HG03521 (cell line): ENCODE results near the gene PRM1.
"Not testable (repeated sequence)": the region's sequence is repeated elsewhere in the genome, so short reads cannot be mapped to it uniquely, and the experiment has no call there.

Source experiments
- ATAC-seq: cut with Tn5 transposase; IDR thresholded peaks from one replicate; pipeline ENCODE4 v1.9.1; 2021; ENCODE audit warnings: mild to moderate bottlenecking, moderate library complexity; ENCODE audit not compliant: unreplicated experiment

PRM1 gene

DNA sequence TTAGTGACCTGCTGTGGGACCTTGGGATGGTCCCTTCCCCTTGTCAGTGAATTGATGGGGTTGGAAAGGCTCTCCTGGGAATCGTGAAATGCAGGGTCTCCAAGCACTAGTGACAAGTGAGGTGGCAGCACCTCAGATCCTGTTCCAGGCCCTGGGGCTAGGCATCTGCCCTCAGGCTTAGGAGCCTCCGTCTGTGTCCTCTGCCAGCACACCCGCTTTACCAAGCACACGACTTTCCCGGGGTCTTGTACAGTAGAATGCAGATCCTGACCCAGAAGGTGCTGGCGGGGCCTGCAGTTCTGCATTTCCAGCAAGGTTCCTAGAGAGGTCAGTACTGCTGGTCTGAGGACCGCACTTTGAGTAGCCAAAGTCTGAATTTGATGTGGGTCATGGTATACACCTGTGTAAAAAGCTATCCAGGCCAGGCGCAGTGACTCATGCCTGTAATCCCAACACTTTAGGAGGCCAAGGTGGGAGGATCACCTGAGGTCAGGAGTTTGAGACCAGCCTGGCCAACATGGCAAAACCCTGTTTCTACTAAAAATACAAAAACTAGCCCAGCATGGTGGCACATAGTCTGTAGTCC is 33.3 kb upstream of the PRM1 start:
- no peak for ATAC-seq

GRCh38 chr16:11313493-11314308 is 32.6 kb upstream of the PRM1 start:
- no peak for ATAC-seq

GRCh38 chr16:11312718-11313492 is 31.8 kb upstream of the PRM1 start:
- no peak for ATAC-seq

DNA sequence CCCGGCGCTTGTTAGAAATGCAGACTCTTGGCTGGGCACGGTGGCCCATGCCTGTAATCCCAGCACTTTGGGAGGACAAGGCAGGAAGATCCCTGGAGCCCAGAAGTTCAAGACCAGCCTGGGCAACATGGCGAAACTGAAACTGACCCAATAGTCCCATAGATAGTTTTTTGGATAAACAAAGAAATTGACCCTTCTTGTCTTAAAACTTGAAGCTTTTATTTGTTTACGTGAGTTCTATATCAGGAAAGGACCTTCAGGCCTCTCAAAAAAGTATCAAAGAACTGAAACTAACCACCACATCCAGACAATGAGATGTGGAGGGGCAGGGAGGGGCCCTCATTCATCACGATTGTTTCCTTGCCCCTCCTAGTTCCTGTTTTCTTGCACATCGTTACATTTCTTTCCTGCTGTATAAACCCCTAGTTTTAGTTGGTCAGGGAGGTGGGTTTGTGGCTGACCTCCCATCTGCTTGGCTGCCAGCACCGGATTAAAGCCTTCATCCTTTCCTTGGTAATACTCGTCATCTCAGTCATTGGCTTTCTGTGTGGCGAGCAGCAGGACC is 29.9 kb upstream of the PRM1 start:
- ATAC-seq: peak; percentile 37

DNA sequence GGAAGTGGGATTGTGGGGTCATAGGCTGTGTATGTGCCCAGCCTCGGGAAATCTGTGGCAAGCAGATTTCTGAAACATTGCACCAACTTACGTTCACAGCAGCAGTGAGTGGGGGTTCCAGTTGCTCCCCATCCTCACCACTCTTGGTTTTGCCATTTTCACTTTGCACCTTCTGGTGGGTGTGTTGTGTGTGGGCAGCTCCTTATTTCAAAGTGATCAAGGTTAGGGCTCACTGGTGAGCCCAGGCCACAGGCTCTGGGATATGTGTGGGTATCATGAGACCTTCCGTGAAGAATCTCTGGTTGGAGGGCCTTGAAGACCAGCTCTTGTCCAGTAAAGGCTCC is 29.5 kb upstream of the PRM1 start:
- peak; percentile 0 for ATAC-seq

DNA sequence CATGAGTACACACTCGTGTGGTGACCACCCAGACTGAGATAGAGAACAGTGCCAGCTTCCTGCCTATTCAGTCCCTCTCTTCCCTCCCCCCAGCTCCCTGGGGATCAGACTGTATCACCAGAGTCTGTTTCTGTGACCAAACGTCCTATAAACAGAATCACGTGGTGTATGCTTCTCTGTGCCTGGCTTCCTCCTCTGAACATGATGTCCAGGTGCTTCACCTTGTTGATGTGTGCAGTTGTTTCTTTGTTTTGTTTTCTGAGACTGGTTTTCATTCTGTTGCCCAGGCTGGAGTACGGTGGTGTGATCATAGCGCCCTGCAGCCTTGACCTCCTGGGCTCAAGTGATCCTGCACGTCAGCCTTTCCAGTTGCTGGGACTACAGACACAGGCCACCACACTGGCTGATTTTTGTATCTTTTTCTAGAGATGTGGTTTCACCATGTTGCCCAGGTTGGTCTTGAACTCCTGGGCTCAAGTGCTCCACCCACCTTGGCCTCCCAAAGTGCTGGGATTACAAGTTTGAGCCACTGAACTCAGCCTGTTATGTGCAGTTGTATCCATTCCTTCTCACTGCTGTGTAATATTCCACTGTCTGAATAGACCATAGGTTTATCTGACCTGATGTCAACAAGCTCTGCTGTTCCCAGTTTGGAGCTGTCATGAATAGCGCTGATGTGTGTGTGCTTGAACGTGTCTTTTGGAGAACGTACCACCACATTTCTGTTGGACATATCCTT is 28.9 kb upstream of the PRM1 start:
- peak; percentile 41 for ATAC-seq

DNA sequence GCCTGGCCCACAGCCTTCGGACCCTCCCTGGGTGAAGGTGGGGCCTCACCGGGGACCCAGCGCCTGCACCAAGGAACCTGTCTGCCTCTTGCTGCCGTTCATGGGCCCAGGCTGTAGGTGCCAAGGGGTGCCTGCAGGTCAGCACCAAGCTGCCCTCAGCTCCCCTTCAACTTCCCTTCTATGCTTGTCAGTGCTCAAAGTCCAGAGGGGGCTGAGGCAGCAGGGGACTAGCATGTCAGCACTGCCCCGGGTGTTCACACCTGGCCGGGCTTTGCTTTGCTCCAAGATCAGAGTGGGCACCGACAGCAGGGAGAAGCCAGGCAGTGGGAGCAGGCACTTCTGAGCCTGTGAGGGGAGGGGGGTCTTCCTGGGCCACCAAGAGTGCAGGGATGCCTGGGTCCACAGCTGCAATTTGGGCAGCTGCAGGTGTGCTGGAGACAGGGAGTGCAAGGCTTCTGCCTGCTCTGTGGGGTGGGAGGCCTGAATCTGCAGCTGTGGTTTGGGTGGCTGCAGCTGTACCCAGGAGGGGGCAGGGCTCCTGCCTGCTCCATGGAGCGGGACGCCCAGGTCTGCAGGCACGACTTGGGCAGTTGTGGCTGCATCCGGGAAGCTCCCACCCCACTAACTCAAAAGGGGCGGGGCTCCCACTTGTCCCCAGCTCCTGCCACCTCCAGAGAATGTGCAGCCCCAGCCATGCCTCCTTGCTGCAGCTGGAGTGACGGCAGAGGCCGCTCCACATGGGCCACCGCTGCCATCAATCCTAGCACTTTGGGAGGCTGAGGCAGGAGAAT is 27.6 kb upstream of the PRM1 start:
- no peak for ATAC-seq

DNA sequence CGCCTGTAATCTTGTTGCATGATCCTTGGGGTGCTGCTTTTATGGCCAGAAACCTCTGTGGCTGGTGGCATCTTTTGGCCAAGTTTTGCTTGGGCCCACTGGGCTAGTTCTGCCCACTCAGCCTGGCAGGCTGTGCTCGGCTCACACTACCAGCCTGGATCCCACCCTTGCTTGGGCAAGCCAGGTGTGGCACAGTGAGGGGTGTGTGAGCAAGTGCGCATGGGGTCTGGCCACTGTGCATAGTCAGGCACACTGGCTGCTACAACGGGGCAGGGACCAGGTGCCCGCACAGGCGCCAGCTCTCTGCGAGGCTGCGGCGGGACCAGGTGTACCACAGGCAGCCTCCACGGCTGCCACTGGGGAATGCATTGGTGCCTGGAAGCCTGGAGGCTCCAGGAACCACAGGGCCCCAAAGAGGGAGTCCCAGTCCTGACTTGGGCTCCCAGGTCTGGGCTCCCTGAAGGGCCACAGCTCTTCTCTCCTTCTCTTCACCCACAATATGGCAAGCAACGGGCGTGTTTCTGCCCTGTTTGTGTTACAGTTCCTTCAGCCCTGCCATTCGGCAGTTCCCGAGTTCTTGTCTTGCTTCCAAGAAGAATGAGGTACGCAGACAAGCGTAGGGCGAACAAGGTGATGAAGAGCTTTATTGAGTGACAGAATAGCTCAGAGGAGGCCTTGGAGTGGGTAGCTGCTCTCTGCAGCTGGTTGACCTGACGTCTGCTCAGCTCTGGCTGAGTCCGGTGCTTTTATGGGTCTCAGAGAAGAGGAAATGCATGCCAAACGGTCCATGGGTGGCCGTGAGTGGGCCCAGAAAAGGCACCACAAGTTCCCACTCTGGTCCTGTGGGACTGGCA is 26.7 kb upstream of the PRM1 start:
- ATAC-seq: no peak

GRCh38 chr16:11306997-11307638 is 26.0 kb upstream of the PRM1 start:
- no peak for ATAC-seq

DNA sequence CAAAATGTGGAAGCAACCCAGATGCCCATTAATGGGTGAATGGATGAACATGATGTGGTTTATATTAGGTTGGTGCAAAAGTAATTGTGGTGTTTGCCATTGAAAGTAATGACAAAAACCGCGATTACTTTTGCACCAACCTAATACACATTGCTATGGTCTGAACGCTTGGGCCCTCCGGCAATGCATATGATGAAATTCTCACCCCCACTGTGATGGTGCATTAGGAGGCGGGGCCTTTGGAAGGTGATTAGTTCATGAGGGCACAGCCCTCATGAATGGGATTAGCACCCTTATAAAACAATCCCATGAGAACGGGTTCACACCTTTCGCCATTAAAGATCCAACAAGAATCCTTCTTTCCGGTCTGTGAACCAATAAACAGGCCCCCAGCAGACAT is 25.3 kb upstream of the PRM1 start:
- no peak for ATAC-seq

- ATAC-seq: no peak
Measured at GRCh38 chr16:11303405-11304138, 22.4 kb upstream of the PRM1 start.

- ATAC-seq: no peak
Measured at GRCh38 chr16:11302977-11303376, 21.8 kb upstream of the PRM1 start.

DNA sequence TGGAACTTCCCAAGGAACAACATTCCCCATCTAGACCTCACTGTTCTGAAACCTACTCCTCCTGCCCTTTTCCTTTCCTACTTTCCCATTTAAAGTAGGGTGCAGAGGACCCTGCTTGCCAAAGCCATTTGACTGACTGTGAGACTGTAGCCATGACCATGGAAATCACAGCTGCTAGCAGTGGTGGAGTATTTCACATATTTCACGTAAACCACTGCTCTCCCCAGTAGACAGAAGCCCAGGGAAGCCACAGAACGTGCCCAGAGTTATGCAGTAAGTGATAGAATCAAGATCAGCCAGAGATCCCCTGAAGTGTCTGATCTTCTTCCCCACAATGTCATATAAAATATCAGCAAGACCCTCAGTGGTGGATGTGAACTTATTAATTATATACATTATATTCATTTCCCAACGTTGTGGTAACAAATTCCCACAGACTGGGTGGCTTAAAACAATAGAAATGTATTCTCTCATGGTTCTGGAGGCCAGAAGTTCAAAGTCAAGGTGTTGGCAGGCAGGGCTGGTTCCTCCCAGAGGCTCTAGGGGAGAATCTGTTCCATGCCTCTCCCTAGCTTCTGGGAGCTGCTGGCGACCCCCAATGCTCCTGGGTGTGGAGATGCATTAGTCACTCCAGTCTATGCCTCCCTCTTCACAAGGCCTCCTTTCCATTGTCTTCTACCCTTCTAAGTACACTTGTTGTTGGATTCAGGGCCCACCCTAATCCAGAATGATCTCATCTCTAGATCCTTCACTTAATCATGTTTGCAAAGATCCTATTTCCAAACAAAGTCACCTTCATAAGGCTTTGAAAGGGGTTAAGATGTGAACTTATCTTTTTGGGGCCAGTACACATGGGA is 20.7 kb upstream of the PRM1 start:
- ATAC-seq: no peak

DNA sequence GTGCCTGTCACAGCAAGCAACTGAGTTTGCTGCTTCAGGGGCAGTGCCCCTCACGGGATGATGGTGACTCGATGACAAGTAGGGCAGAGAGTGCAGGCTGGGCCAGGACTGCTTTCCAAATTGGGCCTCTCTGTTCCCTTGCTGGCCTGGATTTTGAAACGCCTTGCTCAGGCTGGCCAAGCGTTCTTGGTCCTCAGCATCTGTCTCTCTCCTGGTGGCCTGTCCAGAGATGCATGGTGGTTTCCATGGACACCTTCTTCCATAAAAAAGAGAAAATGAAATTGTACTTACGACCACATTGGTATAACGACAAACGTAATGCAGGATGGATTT is 19.4 kb upstream of the PRM1 start:
- ATAC-seq: no peak

- no peak for ATAC-seq
Measured at GRCh38 chr16:11299865-11300559, 18.9 kb upstream of the PRM1 start.

- not testable (repeated sequence) for ATAC-seq
Measured at GRCh38 chr16:11298950-11299547, 17.9 kb upstream of the PRM1 start.
